SH-SY5Y (cell line): ENCODE data around the gene ITPKC.

Experiments
- GATA2 ChIP-seq: IDR thresholded peaks from 2 replicates; pipeline ENCODE4 v1.6.1; 2011; ENCODE audit warnings: mild to moderate bottlenecking, low read depth, low read length
- GATA3 ChIP-seq: IDR thresholded peaks from 2 replicates; pipeline ENCODE4 v1.6.1; 2011; ENCODE audit warnings: low read depth, mild to moderate bottlenecking, low read length, moderate library complexity

- TF ChIP-seq GATA3: no peak
- no peak for TF ChIP-seq GATA2
Measured at GRCh38 chr19:40686882-40687524, 29.9 kb upstream of the ITPKC start.
